Esophagus muscularis mucosa (tissue), 4 donors: ENCODE data around the gene LCORL.

Source experiments
- CTCF ChIP-seq, 3 experiments: fragments of 200-600 bp in 2 of 3; fragments of 450-650 bp in 1 of 3; sonication (generic) in 2 of 3; IDR thresholded peaks; one replicate each; pipeline ENCODE4 v1.5.1; 2017 to 2019; ENCODE audit warnings: antibody characterized with exemption in 3 of 3, mild to moderate bottlenecking in 2 of 3, moderate library complexity in 1 of 3
- EP300 ChIP-seq: sonication (generic); formaldehyde crosslinking; IDR thresholded peaks from one replicate; pipeline ENCODE4 v1.6.1; 2017; ENCODE audit warnings: antibody characterized with exemption
- POLR2AphosphoS5 ChIP-seq, 2 donors: sonication (generic); formaldehyde crosslinking; IDR thresholded peaks; one replicate each; pipeline ENCODE4 v1.6.1; 2017; ENCODE audit warnings: antibody characterized with exemption in 2 of 2

DNA sequence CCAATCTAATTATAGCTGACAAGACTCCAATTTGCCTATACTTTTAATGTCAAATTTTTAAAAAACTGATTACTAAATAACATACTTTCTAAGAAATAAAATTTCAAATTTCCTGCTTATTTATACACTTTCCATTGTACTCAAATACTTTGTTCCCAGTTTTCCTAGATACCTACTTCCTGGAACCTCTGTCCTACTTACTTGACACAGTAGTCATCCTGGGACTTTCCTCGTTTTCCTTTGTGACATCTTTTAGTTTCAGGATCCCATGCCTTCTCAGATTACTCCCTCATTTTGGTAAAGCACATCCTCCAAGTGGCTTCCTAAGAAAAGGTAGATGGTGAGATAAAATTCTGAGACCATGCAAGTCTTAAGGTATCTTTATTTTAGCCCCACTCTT is 226.8 kb downstream of the LCORL start:
- TF ChIP-seq CTCF (IDR thresholded peaks at IDR 0.05): no peak
- TF ChIP-seq POLR2AphosphoS5 (IDR thresholded peaks at IDR 0.05): no peak
- no peak for TF ChIP-seq EP300
